Thoracic aorta (tissue), 2 donors: Measurements from ENCODE around the gene CCND2. TPM values are rescaled to one million over a fixed set of nuclear protein-coding genes. Genes with fewer than 3 reads are reported as not detected.
A peak's percentile ranks its signal among the peaks of the same experiment; 100 is the strongest.

Source experiments
- ATAC-seq: fragments of 150-250 bp; one replicate; pipeline ENCODE4 v1.8.0; 2017; ENCODE audit warnings: low read depth; ENCODE audit not compliant: insufficient number of reproducible peaks, low FRiP score
- DNase-seq: peaks from one replicate; pipeline ENCODE4 v3.0.0-alpha.2; 2020; ENCODE audit warnings: low spot score
- H3K27ac ChIP-seq, 2 donors: fragments of 200-600 bp; sonication (generic); 1 replicate in 1 of 2; 2 replicates in 1 of 2; pipeline ENCODE4 v1.5.1; 2016; ENCODE audit warnings: mild to moderate bottlenecking in 2 of 2, moderate library complexity in 2 of 2
- H3K27me3 ChIP-seq: fragments of 200-600 bp; sonication (generic); replicated peaks from 2 replicates; pipeline ENCODE4 v1.6.0; 2016; ENCODE audit warnings: mild to moderate bottlenecking; ENCODE audit not compliant: insufficient read depth
- H3K36me3 ChIP-seq: fragments of 200-600 bp; sonication (generic); one replicate; pipeline ENCODE4 v1.5.1; 2016
- H3K4me1 ChIP-seq, 2 donors: fragments of 200-600 bp; sonication (generic); 1 replicate in 1 of 2; 2 replicates in 1 of 2; pipeline versions ENCODE4 v1.5.1 to v1.6.0; 2016; ENCODE audit warnings: low read depth in 2 of 2, mild to moderate bottlenecking in 1 of 2; ENCODE audit not compliant: control insufficient read depth in 1 of 2
- H3K4me3 ChIP-seq: fragments of 200-600 bp; sonication (generic); 2 replicates; pipeline ENCODE4 v1.5.1; 2016; ENCODE audit warnings: mild to moderate bottlenecking
- H3K9me3 ChIP-seq: fragments of 200-600 bp; sonication (generic); 2 replicates; pipeline ENCODE4 v1.5.1; 2016
- total RNA-seq, 2 donors: library from RNA; depleted of rRNA; stranded (reverse); fragments of >200 nt; gene quantifications; one replicate each; pipeline versions ENCODE4 v1.1.0 to v1.2.3, GENCODE V29; 2016
- TF ChIP-seq, protein P1 (sequence below): fragments of 200-600 bp; sonication (generic); IDR thresholded peaks from one replicate; pipeline ENCODE4 v1.5.1; 2019; ENCODE audit warnings: antibody characterized with exemption

The CCND2 gene
- total RNA-seq, 2 donors from 2014 or later, result 108 to 153 TPM

DNA sequence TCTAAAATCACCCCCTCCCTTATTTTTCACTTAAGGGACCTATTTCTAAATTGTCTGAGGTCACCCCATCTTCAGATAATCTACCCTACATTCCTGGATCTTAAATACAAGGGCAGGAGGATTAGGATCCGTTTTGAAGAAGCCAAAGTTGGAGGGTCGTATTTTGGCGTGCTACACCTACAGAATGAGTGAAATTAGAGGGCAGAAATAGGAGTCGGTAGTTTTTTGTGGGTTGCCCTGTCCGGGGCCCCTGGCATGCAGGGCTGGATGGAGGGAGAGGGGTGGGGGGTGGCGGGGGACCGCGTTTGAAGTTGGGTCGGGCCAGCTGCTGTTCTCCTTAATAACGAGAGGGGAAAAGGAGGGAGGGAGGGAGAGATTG is 300 bp upstream of the CCND2 start:
- Histone ChIP-seq H3K27me3 (no peaks in the 10 kb centered on the region), H3K27ac (no peak overlapping the region), H3K4me3 (peak overlapping the region; percentile 81), H3K4me1 (peaks cover 16 to 60% of the 10 kb centered on the region in 2 donors), H3K36me3 (peaks cover 9% of the 10 kb centered on the region), H3K9me3 (no peaks in the 10 kb centered on the region)
- TF ChIP-seq, protein P1, sequence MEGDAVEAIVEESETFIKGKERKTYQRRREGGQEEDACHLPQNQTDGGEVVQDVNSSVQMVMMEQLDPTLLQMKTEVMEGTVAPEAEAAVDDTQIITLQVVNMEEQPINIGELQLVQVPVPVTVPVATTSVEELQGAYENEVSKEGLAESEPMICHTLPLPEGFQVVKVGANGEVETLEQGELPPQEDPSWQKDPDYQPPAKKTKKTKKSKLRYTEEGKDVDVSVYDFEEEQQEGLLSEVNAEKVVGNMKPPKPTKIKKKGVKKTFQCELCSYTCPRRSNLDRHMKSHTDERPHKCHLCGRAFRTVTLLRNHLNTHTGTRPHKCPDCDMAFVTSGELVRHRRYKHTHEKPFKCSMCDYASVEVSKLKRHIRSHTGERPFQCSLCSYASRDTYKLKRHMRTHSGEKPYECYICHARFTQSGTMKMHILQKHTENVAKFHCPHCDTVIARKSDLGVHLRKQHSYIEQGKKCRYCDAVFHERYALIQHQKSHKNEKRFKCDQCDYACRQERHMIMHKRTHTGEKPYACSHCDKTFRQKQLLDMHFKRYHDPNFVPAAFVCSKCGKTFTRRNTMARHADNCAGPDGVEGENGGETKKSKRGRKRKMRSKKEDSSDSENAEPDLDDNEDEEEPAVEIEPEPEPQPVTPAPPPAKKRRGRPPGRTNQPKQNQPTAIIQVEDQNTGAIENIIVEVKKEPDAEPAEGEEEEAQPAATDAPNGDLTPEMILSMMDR, result no peak
- DNase-seq (no peak), ATAC-seq (no peak)

DNA sequence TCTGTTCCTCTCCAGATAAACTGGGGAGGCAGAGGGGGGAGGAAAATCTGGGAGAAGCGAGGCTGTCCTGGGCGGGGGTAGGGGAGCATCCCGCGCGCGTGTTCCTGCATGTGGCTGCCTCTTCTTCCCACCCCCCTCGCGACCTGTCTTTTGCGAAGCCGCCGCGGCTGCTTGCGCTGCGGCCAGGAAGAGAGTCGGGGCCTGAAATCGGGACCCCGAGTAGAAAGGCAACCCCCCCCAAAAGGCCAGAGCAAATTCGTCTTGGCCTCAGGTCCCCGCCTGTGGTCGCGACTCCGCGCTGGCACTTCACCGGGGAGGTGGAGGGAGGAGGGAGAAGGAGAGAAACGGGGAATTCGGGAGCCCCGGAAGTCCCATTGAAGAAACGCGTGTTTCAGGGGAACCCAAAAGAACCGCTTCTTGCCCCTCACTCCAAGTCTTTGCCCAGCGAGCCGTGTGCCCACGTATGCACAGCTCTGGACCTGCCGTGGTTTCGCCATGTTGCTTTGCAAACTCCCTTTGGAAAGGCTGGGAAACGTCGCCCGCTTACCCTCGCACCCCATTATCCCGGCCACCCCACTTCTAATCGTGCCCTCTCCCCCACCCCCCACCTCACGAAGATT is 944 bp downstream of the CCND2 start:
- DNase-seq (no peak), ATAC-seq (no peak)
- no peaks in the 10 kb centered on the region for H3K9me3 ChIP-seq
- TF ChIP-seq, protein P1, result no peak
- H3K36me3 ChIP-seq, result peaks cover 18% of the 10 kb centered on the region
- H3K27me3 ChIP-seq, result no peaks in the 10 kb centered on the region
- peaks cover 25 to 69% of the 10 kb centered on the region in 2 donors for H3K4me1 ChIP-seq
- H3K4me3 ChIP-seq, result peak overlapping the region; percentile 81
- H3K27ac ChIP-seq, result peak overlapping the region; percentile 88 to 92

DNA sequence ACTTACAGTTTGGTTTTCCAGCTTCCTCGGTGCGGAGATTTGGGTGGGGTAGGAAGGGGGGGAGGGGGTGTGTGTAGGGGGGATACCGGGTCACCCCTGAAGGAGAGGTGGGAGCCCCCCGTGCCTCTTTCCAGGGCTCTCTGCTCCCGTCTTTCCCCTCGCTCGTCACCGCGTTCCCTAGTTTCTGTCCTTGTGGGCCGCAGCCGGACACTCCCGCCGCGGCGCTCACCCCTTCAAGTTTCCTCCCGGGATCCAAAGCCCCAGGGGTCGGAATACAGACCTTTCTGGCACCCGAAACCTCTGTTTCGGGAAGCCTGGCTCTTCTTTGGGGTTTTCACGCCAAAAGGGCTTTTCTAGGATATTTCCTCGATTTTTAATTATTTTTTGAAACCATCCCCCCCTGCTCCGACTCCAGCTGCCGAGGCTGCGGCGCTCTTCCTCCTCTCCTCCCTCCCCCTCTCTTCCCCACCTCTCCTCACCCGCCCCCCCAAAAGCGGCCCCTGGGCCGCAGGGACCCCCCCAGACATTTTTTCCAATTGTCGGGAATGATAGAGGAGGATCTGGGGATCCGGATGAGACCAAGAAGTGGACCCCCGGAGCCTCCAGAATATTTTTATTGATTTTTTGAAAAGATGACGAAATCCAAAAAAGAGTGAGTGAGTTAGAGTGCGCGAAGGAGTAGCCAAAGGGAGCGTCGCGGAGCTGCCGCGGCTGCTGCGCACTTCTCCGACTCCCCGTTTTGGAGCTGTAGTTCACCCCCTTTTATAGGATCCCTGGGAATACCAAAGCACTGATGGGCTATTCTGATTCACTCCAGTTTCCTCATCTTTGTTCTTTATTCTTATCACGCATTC is 1.7 kb downstream of the CCND2 start:
- no peak for ATAC-seq
- H3K27ac ChIP-seq, result peak overlapping the region; percentile 88 to 92
- no peak for DNase-seq
- H3K27me3 ChIP-seq, result no peaks in the 10 kb centered on the region
- H3K36me3 ChIP-seq, result peaks cover 19% of the 10 kb centered on the region
- no peaks in the 10 kb centered on the region for H3K9me3 ChIP-seq
- H3K4me1 ChIP-seq, result peaks cover 29 to 70% of the 10 kb centered on the region in 2 donors
- H3K4me3 ChIP-seq, result peak overlapping the region; percentile 81
- TF ChIP-seq, protein P1, result no peak

DNA sequence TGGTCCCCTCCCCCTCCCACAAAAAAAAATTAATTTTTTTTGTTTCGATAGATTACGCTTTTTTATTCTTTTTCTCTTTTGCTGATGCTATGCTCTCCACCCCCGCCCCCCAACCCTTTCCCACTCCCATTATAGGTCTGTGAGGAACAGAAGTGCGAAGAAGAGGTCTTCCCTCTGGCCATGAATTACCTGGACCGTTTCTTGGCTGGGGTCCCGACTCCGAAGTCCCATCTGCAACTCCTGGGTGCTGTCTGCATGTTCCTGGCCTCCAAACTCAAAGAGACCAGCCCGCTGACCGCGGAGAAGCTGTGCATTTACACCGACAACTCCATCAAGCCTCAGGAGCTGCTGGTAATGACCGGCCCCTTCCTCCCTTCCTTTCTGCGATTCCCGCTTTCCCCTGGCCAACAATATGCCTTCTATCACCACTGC is 2.3 kb downstream of the CCND2 start:
- peak overlapping the region; percentile 88 to 92 for H3K27ac ChIP-seq
- DNase-seq (no peak), ATAC-seq (no peak)
- H3K27me3 ChIP-seq, result no peaks in the 10 kb centered on the region
- H3K9me3 ChIP-seq, result no peaks in the 10 kb centered on the region
- H3K4me3 ChIP-seq, result peak overlapping the region; percentile 81
- TF ChIP-seq, protein P1, result no peak
- peaks cover 19% of the 10 kb centered on the region for H3K36me3 ChIP-seq
- H3K4me1 ChIP-seq, result peaks cover 35 to 70% of the 10 kb centered on the region in 2 donors

DNA sequence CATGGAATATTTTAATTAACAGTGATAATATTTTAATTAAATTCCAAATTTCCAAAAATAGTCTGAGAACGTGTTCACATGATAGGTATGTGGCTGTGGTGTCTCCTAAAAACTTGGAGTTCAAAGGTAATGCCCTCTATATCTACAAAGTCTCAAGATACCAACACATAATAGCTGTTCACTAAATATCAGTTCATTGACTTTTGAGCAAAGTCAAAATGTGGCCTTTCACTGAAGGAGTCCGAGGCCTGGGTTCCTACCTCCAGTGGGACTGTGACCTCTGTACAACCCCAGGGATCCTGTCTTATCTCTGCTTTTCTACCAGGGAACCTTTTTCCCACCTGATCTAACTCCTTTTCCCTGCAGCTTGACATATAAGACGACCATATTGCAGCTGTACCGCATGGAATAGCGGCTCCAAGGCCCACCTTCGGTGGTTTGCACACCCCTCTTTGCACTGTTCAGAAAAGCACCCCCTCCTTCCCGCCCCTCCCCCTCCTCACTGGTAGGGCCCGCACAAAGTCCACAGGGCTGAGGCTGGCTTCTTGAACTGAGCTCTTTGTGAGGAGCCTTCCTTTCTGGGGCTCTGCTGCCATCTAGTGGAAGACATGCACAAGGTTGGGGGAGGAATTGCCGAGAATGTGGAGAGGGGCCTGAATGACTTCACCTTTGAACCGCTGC is 3.1 kb downstream of the CCND2 start:
- ATAC-seq (peak; percentile 71), DNase-seq (peak; percentile 74)
- Histone ChIP-seq H3K4me1 (peaks cover 35 to 70% of the 10 kb centered on the region in 2 donors), H3K27me3 (no peaks in the 10 kb centered on the region), H3K4me3 (peak overlapping the region; percentile 81), H3K9me3 (no peaks in the 10 kb centered on the region), H3K36me3 (peaks cover 25% of the 10 kb centered on the region), H3K27ac (peak overlapping the region; percentile 88 to 92)
- TF ChIP-seq, protein P1, result peak; percentile 90
